CD4-positive, alpha-beta T cell treated with Interleukin-6 at 100 ng/mL for 8 hours (primary cell): Measurements from ENCODE around the gene DOCK4.

Experiments
- DNase-seq: peaks from one replicate; pipeline ENCODE4 v3.0.0-alpha.2; 2020; ENCODE audit warnings: mixed read lengths, low spot score

DOCK4 gene

GRCh38 chr7:112192236-112193154 lies 13.7 kb downstream of the DOCK4 start:
- DNase-seq, result no peak

GRCh38 chr7:112190120-112190519 lies 16.1 kb downstream of the DOCK4 start:
- no peak for DNase-seq

- DNase-seq, result no peak
Observed at GRCh38 chr7:112189691-112190090, 16.5 kb downstream of the DOCK4 start.

- no peak for DNase-seq
Observed at GRCh38 chr7:112188257-112188656, 17.9 kb downstream of the DOCK4 start.

- no peak for DNase-seq
Observed at GRCh38 chr7:112186300-112186699, 19.9 kb downstream of the DOCK4 start.

GRCh38 chr7:112185005-112185834 lies 21.0 kb downstream of the DOCK4 start:
- DNase-seq, result no peak

- DNase-seq, result no peak
Observed at GRCh38 chr7:112184455-112184854, 21.7 kb downstream of the DOCK4 start.

- no peak for DNase-seq
Observed at GRCh38 chr7:112183266-112183665, 22.9 kb downstream of the DOCK4 start.

- no peak for DNase-seq
Observed at GRCh38 chr7:112182749-112183148, 23.4 kb downstream of the DOCK4 start.

GRCh38 chr7:112180223-112180622 lies 26.0 kb downstream of the DOCK4 start:
- no peak for DNase-seq

- DNase-seq, result no peak
Observed at GRCh38 chr7:112176693-112177415, 29.3 kb downstream of the DOCK4 start.

GRCh38 chr7:112176241-112176640 lies 30.0 kb downstream of the DOCK4 start:
- DNase-seq, result no peak

- DNase-seq, result no peak
Observed at GRCh38 chr7:112174192-112174591, 32.0 kb downstream of the DOCK4 start.

- no peak for DNase-seq
Observed at GRCh38 chr7:112173568-112173905, 32.7 kb downstream of the DOCK4 start.

- DNase-seq, result no peak
Observed at GRCh38 chr7:112172870-112173567, 33.2 kb downstream of the DOCK4 start.

GRCh38 chr7:112171673-112172072 lies 34.5 kb downstream of the DOCK4 start:
- DNase-seq, result no peak

GRCh38 chr7:112168915-112169314 lies 37.3 kb downstream of the DOCK4 start:
- no peak for DNase-seq

- DNase-seq, result no peak
Observed at GRCh38 chr7:112167147-112167546, 39.1 kb downstream of the DOCK4 start.

GRCh38 chr7:112162784-112163506 lies 43.3 kb downstream of the DOCK4 start:
- no peak for DNase-seq

GRCh38 chr7:112162142-112162766 lies 43.9 kb downstream of the DOCK4 start:
- no peak for DNase-seq
